GM12891 (cell line): ENCODE measurements around the gene C17orf107.
"Not testable (repeated sequence)": the region's sequence is repeated elsewhere in the genome, so short reads cannot be mapped to it uniquely, and the experiment has no call there.

ENCODE experiments used
- DNase-seq: peaks from one replicate; pipeline ENCODE4 v3.0.0; 2011; ENCODE audit warnings: low spot score; ENCODE audit not compliant: insufficient read length
- FAIRE-seq: peaks from 2 replicates; lab custom pipeline; 2011; peaks lifted over from hg19 to GRCh38; lab: Jason Lieb, UNC
- PAX5 ChIP-seq: IDR thresholded peaks from 2 replicates; pipeline ENCODE4 v1.6.1; 2011; ENCODE audit warnings: low read length, moderate library complexity, mild to moderate bottlenecking; ENCODE audit not compliant: insufficient read depth, severe bottlenecking
- POLR2A ChIP-seq: IDR thresholded peaks from 2 replicates; pipeline ENCODE4 v1.6.1; 2011; ENCODE audit warnings: low read depth, low read length, control low read depth
- POLR2AphosphoS5 ChIP-seq: IDR thresholded peaks from 2 replicates; pipeline ENCODE4 v1.6.1; 2011; ENCODE audit warnings: low read depth, low read length, control low read depth
- POU2F2 ChIP-seq: IDR thresholded peaks from 2 replicates; pipeline ENCODE4 v1.6.1; 2011; ENCODE audit warnings: low read depth, mild to moderate bottlenecking, control low read depth, low read length, moderate library complexity
- SPI1 ChIP-seq: IDR thresholded peaks from 2 replicates; pipeline ENCODE4 v1.6.1; 2011; ENCODE audit warnings: low read depth, low read length, control low read depth
- TAF1 ChIP-seq: IDR thresholded peaks from 2 replicates; pipeline ENCODE4 v1.6.1; 2011; ENCODE audit warnings: low read depth, low read length, control low read depth

The C17orf107 gene

DNA sequence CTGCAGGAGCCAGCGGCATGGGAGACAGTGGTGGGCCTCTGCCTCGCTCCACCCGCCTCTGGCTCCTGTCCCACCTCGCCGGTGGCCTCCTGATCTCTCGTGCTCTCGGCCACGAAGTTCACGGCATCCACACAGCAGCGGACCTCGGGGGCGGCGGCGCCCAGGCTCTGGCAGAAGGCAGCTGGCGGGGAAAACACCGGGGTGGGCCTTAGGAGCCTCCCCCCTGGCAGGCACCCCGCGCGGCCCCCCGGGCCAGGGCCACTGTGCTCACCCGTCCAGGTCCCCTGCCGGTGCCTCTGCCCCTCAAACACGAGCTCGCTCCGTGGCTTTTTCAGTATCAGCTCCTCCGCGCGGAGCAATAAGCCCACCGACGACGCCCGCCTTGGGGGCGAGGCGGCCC lies 409 bp upstream of the C17orf107 start:
- TF ChIP-seq PAX5 (no peak), POU2F2 (no peak), POLR2A (no peak), POLR2AphosphoS5 (no peak), SPI1 (no peak), TAF1 (no peak)
- FAIRE-seq = no peak
- no peak for DNase-seq

- no peak for DNase-seq
- FAIRE-seq = peak; percentile 78
- TF ChIP-seq SPI1 (no peak), TAF1 (no peak), PAX5 (no peak), POLR2A (no peak), POLR2AphosphoS5 (no peak), POU2F2 (no peak)
Measured at GRCh38 chr17:4900231-4901107, 1.1 kb downstream of the C17orf107 start.

- TF ChIP-seq POLR2A = no peak
- no peak for TF ChIP-seq POLR2AphosphoS5
- TF ChIP-seq TAF1 = no peak
- no peak for FAIRE-seq
- no peak for DNase-seq
Measured at GRCh38 chr17:4901108-4901647, 1.8 kb downstream of the C17orf107 start.

- FAIRE-seq (no peak), DNase-seq (peak; percentile 12)
- TF ChIP-seq TAF1 (no peak), PAX5 (no peak), POU2F2 (no peak)
Measured at GRCh38 chr17:4901648-4902344, 2.5 kb downstream of the C17orf107 start.

GRCh38 chr17:4902540-4902939 lies 3.2 kb downstream of the C17orf107 start:
- DNase-seq = no peak
- TF ChIP-seq POLR2A = no peak
- no peak for TF ChIP-seq POLR2AphosphoS5
- TF ChIP-seq PAX5 = no peak
- TF ChIP-seq TAF1 = no peak
- TF ChIP-seq SPI1 = no peak
- no peak for TF ChIP-seq POU2F2
- no peak for FAIRE-seq

DNA sequence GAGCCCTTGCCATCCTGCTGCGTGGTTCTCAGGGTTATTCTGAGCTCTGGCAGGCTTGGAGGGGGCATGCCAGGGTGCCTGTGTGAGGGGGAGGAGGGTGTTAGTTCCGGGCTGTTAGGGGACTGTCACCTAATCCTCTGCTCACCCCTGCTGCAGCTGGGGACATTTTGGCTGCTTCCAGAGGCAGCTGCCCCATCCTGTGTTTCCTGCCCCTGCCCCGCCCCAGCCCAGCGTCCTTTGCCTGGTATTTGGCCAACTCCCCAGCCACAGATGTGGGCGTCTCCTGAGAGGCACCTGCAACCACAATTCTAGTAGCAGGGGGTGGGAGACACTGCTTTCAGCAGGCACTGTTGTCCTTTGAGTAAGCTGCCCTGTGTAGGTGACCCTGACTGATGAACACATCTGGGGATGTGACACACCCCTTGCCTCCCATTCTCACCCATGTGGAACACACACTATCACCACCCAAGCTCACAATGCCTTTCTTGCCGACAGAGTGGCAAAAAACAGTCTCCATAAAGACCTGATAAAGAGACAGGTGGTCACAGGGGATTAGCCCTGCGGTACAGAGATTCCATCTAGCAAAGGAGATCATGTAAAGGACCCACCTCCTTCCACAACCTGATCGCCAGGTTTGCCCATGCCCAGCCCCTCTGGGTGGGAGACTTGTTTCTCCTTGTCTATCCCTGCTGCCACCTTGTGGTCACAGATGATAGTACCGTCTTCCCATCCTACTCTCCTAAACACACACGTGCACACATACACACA lies 3.9 kb downstream of the C17orf107 start, which contains the start of gene CHRNE:
Gene CHRNE, minus strand, starts transcription at position 48 of the 768 bp plus-strand sequence. Its CDS starts 35 bp downstream, at position 13.
- TF ChIP-seq POU2F2 = no peak
- no peak for TF ChIP-seq POLR2AphosphoS5
- TF ChIP-seq PAX5 = no peak
- no peak for TF ChIP-seq POLR2A
- no peak for TF ChIP-seq TAF1
- TF ChIP-seq SPI1 = no peak
- DNase-seq = peak; percentile 16
- peak; percentile 97 for FAIRE-seq

- FAIRE-seq, DNase-seq: not testable (repeated sequence)
Measured at GRCh38 chr17:4906642-4907041, 7.3 kb downstream of the C17orf107 start.

DNA sequence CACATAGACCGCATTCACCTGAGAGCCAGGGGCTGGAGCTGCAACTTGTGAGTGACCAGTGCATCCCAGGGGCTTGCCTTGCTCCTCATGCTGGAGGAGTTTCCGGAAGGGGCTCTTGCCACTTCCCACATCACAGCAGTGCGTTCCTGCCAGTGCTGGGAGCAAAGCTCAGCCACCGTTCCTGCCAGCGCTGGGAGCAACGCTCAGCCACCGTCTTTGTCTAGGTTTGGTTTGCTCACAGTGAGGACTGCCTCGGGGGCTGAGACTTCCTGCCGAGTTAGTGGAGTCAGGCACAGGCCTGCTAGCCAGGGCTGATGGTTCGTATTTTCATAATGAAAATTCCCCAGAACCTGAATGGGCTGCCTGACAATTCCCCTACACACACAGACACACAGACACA lies 9.0 kb downstream of the C17orf107 start:
- TF ChIP-seq TAF1 (no peak), PAX5 (no peak), SPI1 (no peak)
- DNase-seq = no peak
- FAIRE-seq = no peak

DNA sequence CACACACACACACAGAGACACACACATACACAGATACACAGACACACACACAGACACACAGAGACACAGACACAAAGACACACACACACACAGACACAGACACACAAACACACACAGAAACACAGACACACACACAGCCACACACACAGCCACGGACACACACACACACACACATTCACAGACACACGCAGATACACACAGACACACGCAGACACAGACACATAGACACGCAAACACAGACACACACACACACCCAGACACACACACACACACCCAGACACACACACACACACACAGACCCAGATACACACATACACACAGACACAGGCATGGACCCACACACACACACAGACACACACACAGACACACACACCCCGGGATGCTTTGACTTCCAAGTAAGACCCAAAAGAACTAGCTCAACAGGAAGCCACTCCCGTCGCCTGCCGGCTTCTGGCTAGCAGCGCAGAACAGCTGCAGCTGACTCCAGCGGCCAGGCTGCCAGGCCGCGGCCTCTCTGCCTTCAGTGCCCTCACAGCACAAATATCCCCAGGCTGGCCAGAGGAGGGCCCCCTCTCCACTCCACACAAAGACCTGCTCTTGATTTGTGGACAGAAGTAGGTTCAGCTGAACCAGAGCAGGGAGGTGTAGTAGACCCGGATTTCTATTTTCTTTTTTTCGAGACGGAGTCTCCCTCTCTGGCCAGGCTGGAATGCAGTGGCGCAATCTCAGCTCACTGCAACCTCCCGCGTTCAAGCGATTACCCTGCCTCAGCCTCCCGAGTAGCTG lies 9.6 kb downstream of the C17orf107 start:
- DNase-seq = peak; percentile 71
- no peak for TF ChIP-seq PAX5
- TF ChIP-seq POU2F2 = no peak
- TF ChIP-seq POLR2AphosphoS5 = no peak
- TF ChIP-seq TAF1 = no peak; the same call in 1 of the 2 replicates
- TF ChIP-seq POLR2A = no peak
- no peak for TF ChIP-seq SPI1
- FAIRE-seq = peak; percentile 86
